Mucosa of rectum (tissue), 2 donors: ENCODE results near the gene ISOC2.

ENCODE experiments used
- H3K27ac ChIP-seq, 2 donors: one replicate each; pipeline ENCODE4 v1.7.0; 2013; ENCODE audit warnings: inconsistent platforms in 2 of 2, low read depth in 2 of 2, low read length in 2 of 2
- H3K27me3 ChIP-seq, 2 donors: one replicate each; pipeline ENCODE4 v1.7.0; 2013; ENCODE audit warnings: low read length in 2 of 2; ENCODE audit not compliant: control insufficient read depth in 2 of 2, insufficient read depth in 2 of 2
- H3K36me3 ChIP-seq, 2 donors: one replicate each; pipeline ENCODE4 v1.7.0; 2013; ENCODE audit warnings: low read length in 2 of 2; ENCODE audit not compliant: control insufficient read depth in 2 of 2, insufficient read depth in 2 of 2
- H3K4me1 ChIP-seq, 2 donors: one replicate each; pipeline ENCODE4 v1.7.0; 2013; ENCODE audit warnings: low read length in 2 of 2, mild to moderate bottlenecking in 1 of 2; ENCODE audit not compliant: control insufficient read depth in 2 of 2, insufficient read depth in 2 of 2
- H3K4me3 ChIP-seq, 2 donors: one replicate each; pipeline ENCODE4 v1.7.0; 2013; ENCODE audit warnings: low read length in 2 of 2
- H3K9ac ChIP-seq, 2 donors: one replicate each; pipeline ENCODE4 v1.7.0; 2013; ENCODE audit warnings: low read length in 2 of 2, low read depth in 1 of 2, mild to moderate bottlenecking in 1 of 2
- H3K9me3 ChIP-seq, 2 donors: one replicate each; pipeline ENCODE4 v1.7.0; 2013; ENCODE audit warnings: low read length in 2 of 2; ENCODE audit not compliant: control insufficient read depth in 2 of 2
- donor health status: healthy.
- donor health status: Normal muscosa, but diverticular disease.

ISOC2 gene

DNA sequence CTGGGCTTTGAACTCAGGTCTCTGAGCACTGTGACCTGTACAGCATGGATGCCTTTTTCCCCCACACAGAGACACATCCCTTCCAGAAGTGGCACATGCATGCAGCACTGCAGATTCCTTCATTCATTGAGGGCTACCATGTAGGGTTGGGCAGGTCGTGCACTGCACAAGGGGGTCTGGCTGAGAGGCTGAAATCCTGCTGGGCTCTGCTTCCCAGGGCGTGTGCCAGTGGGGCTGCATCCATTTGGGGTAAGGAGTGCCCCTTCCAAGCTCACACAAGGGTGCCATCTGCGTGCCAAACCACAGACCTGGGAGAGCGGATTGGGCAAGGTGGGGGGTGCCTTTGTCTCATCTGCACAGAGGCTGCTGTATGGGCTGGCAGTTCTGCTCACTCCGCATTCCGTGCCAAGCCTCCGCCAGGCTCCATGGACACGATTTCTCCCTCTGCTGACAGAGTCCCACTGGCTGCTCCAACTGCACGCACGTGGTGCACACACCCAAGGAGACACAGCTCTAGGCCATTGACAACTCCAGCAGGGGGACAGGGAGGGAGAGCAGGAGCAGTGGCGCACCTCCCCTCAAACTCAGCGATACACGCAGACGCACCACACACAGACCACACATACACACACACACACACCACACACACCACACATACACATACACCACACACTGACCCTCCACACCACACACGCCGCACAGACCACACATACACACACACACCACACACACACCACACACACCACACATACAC, 13.8 kb downstream of the ISOC2 start:
- H3K36me3 ChIP-seq: no peaks in the 10 kb centered on the region
- no peak overlapping the region for H3K4me3 ChIP-seq
- peaks cover 28 to 35% of the 10 kb centered on the region in 2 donors for H3K27me3 ChIP-seq
- no peaks in the 10 kb centered on the region for H3K4me1 ChIP-seq
- H3K27ac ChIP-seq: no peak overlapping the region
- no peaks in the 10 kb centered on the region for H3K9me3 ChIP-seq
- H3K9ac ChIP-seq: no peak overlapping the region

DNA sequence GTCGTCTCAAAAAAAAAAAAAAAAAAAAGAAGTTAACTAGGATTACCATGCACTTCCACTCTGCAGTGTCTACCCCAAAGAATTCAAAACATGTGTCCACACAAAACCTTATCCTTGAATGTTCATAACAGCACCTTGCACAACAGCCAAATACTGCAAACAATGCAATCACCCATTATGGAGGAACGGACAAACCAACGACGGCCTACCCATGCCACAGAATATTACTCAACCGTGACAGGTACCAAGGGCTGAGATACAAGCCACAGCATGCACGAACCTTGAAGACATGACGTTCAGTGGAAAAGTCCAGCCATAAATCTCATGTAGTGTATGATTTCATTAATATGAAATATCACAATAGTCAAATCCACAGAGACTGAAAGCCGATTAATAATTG, 15.4 kb downstream of the ISOC2 start:
- no peak overlapping the region for H3K27ac ChIP-seq

DNA sequence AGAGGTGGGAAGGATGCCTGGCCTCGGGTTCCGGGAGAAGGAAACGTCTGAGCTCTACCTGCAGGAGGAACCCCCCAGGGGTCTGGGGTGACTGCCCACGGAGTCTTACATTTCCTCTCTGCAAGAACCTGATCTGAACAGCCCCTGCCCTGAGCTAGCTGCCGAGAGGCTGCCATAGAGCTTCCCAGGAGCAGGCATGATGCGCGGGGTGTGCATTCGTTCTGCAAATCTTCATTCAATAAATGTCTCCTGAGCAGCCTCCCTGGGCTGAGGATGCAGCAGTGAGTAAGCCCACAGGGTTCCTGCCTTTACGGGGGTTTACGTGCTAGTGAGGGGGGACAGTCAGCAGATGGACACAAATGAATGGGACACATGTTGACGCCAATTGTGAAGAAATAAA, 16.8 kb downstream of the ISOC2 start:
- no peak overlapping the region for H3K4me3 ChIP-seq
- peaks cover 32 to 44% of the 10 kb centered on the region in 2 donors for H3K27me3 ChIP-seq
- peaks cover 0 to 2% of the 10 kb centered on the region in 2 donors for H3K4me1 ChIP-seq
- H3K36me3 ChIP-seq: no peaks in the 10 kb centered on the region
- no peaks in the 10 kb centered on the region for H3K9me3 ChIP-seq
- H3K9ac ChIP-seq: no peak overlapping the region
- H3K27ac ChIP-seq: no peak overlapping the region

More for the DNA sequence above, 15.4 kb downstream of the ISOC2 start:
- Histone ChIP-seq H3K9ac (no peak overlapping the region), H3K36me3 (no peaks in the 10 kb centered on the region), H3K4me1 (peaks cover 0 to 2% of the 10 kb centered on the region in 2 donors), H3K4me3 (no peak overlapping the region), H3K27me3 (peaks cover 26 to 37% of the 10 kb centered on the region in 2 donors), H3K9me3 (no peaks in the 10 kb centered on the region)

GRCh38 chr19:55443824-55444480, 17.5 kb downstream of the ISOC2 start:
- H3K9ac ChIP-seq: no peak overlapping the region
- peaks cover 0 to 2% of the 10 kb centered on the region in 2 donors for H3K4me1 ChIP-seq
- no peak overlapping the region for H3K27ac ChIP-seq
- no peak overlapping the region for H3K4me3 ChIP-seq
- H3K27me3 ChIP-seq: peaks cover 35 to 45% of the 10 kb centered on the region in 2 donors
- no peaks in the 10 kb centered on the region for H3K36me3 ChIP-seq
- no peaks in the 10 kb centered on the region for H3K9me3 ChIP-seq

GRCh38 chr19:55443045-55443823, 18.2 kb downstream of the ISOC2 start, which contains the start of gene SHISA7:
SHISA7 (minus strand) TSS chr19:55443300; CDS start chr19:55442863, 437 bp downstream.
- H3K4me1 ChIP-seq: peaks cover 0 to 2% of the 10 kb centered on the region in 2 donors
- no peak within 1 kb of the TSS for H3K4me3 ChIP-seq
- no peaks in the 10 kb centered on the region for H3K9me3 ChIP-seq
- no peak within 1 kb of the TSS for H3K27ac ChIP-seq
- no peaks in the 10 kb centered on the region for H3K36me3 ChIP-seq
- H3K9ac ChIP-seq: no peak within 1 kb of the TSS
- H3K27me3 ChIP-seq: peaks cover 39 to 49% of the 10 kb centered on the region in 2 donors

DNA sequence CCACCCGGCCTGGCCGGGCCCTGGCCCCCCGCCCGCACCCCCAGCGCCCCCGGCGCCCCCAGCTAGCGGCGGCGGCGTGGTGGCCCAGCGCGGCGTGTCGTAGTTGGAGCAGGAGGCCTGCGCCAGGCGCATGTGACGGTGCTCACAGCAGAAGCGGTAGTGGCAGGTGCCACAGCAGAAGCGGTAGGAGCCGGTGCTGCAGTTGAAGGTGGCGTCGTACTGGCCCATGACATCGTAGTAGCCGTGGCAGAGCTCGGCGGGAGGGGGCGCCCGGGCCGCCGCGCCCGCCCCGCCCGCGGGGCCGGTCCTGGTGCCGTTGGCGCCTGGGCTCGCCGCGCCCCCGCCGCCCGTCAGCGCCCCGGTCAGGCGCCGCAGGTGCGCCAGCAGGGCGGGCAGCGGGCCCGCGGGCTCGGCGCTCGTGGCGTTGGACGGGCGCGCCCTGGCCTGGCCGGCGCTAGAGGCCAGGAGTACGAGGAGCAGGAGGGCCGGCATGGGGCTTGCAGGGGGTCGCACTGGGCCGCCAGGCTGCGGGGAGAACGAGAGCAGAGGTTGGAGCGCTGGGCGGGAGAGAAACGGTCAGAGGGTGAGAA, 19.0 kb downstream of the ISOC2 start:
- peaks cover 0 to 2% of the 10 kb centered on the region in 2 donors for H3K4me1 ChIP-seq
- no peak overlapping the region for H3K9ac ChIP-seq
- no peaks in the 10 kb centered on the region for H3K36me3 ChIP-seq
- H3K9me3 ChIP-seq: no peaks in the 10 kb centered on the region
- no peak overlapping the region for H3K27ac ChIP-seq
- H3K27me3 ChIP-seq: peaks cover 36 to 52% of the 10 kb centered on the region in 2 donors
- no peak overlapping the region for H3K4me3 ChIP-seq

DNA sequence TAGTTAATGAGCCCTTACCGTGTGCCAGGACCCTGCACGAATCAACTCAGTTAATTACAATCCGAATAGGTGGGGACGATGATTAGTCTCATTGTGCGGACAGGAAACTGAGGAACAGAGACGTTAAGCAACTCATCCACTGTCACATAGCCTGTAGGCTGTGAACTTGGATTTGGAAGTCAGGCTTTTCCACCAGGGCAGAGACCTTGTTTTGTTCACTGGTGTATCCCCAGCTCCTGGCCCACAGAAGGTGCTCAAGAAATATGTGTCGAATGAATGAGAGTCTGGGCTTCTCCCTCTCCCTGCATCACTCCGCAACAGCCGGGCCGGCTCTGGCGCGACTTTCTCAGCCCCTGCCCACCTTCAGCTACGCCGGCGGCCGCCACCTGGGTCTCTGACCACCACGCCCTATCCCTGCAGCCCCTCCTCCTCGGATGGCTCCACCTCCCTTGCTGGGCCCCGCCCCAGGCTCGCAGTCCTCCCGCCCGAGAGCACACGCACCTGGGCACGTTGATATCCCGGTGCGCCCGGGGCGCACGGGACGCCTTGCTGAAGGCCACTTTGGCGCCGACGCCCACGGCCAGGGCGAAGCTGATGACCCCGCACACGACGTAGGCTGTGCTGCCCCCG, 19.6 kb downstream of the ISOC2 start:
- Histone ChIP-seq H3K27ac (no peak overlapping the region), H3K36me3 (no peaks in the 10 kb centered on the region), H3K9ac (no peak overlapping the region), H3K4me3 (no peak overlapping the region), H3K4me1 (peaks cover 0 to 2% of the 10 kb centered on the region in 2 donors), H3K27me3 (peaks cover 36 to 54% of the 10 kb centered on the region in 2 donors), H3K9me3 (no peaks in the 10 kb centered on the region)

DNA sequence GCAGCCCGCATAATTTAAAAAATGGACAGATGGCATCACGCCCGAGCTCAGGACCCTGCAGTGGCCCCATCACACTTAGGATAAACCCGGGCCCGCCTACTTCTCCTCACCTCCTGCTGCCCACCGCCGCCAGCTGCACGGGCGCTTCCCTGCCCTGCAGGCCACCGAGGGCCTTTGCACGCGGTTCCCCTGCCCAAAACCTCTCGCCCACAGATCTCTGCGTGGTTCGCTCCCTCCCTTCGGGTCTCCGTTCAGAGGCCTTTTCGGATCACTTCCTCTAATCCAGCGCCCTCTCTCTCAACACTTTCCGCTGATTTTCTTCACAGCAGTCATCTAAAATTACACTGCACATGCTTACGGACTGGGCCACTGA, 20.1 kb downstream of the ISOC2 start:
- Histone ChIP-seq H3K4me1 (peaks cover 0 to 2% of the 10 kb centered on the region in 2 donors), H3K27ac (no peak overlapping the region), H3K9ac (no peak overlapping the region), H3K9me3 (no peaks in the 10 kb centered on the region), H3K27me3 (peaks cover 36 to 54% of the 10 kb centered on the region in 2 donors), H3K4me3 (no peak overlapping the region), H3K36me3 (no peaks in the 10 kb centered on the region)

- Histone ChIP-seq H3K27me3 (peaks cover 36 to 54% of the 10 kb centered on the region in 2 donors), H3K27ac (no peak overlapping the region), H3K4me3 (no peak overlapping the region), H3K9me3 (no peaks in the 10 kb centered on the region), H3K4me1 (peaks cover 0 to 2% of the 10 kb centered on the region in 2 donors), H3K36me3 (no peaks in the 10 kb centered on the region), H3K9ac (no peak overlapping the region)
Observed at GRCh38 chr19:55440411-55441105, 20.9 kb downstream of the ISOC2 start.
